GM12892 (cell line): ENCODE data around the gene SMLR1.

Experiments
- POLR2A ChIP-seq: IDR thresholded peaks from 2 replicates; pipeline ENCODE4 v1.6.1; 2011; ENCODE audit warnings: low read depth, low read length, control low read depth
- POLR2AphosphoS5 ChIP-seq: IDR thresholded peaks from 2 replicates; pipeline ENCODE4 v1.6.1; 2011; ENCODE audit warnings: low read depth, low read length, control low read depth

DNA sequence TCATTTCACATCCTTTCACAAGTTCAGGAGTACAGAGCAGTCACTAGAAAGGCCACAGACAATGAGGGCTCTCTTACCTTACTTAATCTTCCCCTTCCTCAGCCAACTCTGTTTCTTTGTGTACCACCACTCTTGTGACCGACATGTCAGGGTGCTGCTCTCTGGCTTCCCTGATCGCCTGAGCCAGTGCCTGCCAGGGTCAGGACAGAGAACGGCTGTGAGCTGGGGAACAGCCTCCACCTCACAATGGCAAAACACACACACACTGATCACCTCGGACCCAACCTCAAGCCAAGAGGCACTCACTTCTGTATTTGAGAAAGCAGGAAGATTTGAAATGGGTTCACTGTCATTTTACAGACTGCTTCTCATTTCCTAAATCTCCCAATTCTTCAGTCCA is 30.8 kb downstream of the SMLR1 start:
- TF ChIP-seq POLR2A (no peak), POLR2AphosphoS5 (no peak)
